ENCODE measurements around the gene BBS9. TPM values are rescaled to one million over a fixed set of nuclear protein-coding genes. Genes with fewer than 3 reads are reported as not detected.

BBS9 gene
- total and polyA plus RNA-seq, 4 experiments from 2014 or later = 13.9 to 27.3 (median 24.8) TPM

DNA sequence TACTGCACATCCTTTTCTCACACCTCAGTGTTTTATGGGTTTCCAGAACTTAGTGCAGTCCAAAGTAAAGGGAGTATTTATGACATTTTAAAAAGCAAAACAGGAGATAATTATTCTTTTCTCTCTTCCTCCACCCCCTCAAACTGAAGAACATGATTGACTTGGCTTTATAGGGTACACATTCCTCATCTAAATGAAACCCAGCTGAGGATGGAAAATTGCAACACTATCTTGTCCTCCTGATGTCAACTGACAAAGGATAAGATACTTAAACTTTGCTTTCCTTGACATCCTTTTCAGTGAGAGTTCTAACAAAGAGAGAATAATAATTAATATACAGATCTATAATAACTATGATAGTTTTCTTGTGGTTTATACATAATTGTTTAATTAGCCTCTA, 299.1 kb downstream of the BBS9 start:
- Histone ChIP-seq H3K4me3 (ENCODE audit: low read length in 2 of 2) (no peak overlapping the region), H3K36me3 (ENCODE audit: insufficient read depth, low read length) (no peaks in the 10 kb centered on the region), H3K27me3 (ENCODE audit: insufficient read depth, low read length) (no peaks in the 10 kb centered on the region), H3K9me3 (ENCODE audit: control insufficient read depth in 1 of 2, low read length in 2 of 2) (no peaks in the 10 kb centered on the region), H3K27ac (ENCODE audit: low read depth, low read length) (no peak overlapping the region), H3K4me1 (ENCODE audit: insufficient read depth, low read length) (no peaks in the 10 kb centered on the region)
- no peaks in the 10 kb centered on the region for H3K4me1 Mint-ChIP-seq
- DNase-seq = no peak
- H3K27ac Mint-ChIP-seq = no peak overlapping the region
- no peaks in the 10 kb centered on the region for H3K9me3 Mint-ChIP-seq
- H3K27me3 Mint-ChIP-seq = no peaks in the 10 kb centered on the region
- H3K36me3 Mint-ChIP-seq = peaks cover 0 to 3% of the 10 kb centered on the region in 2 donors
- ChIA-PET POLR2A (ENCODE audit: partially characterized antibody) (no interaction called here), CTCF (ENCODE audit: partially characterized antibody) (no interaction called here)
- intact Hi-C loops (cut with micrococcal nuclease) = no loop called here
- no peak overlapping the region for H3K4me3 Mint-ChIP-seq

DNA sequence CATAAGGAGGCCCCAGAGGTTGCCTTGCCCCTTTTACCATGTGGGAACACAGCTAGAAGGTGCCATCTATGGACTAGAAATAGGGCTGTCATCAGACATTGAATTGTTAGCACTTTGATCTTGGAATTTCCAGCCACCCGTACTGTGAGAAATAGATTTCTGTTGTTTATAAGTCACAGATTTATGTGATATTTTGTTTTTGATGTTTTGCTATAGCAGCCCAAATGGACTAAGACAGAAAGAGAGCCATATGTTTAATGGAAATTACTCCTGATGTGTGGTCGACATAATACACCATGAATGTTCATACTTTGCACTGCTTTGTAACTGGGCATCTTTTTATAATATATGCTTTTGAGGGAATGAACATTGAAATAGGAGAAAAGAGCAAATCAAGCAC, 302.2 kb downstream of the BBS9 start:
- no peak overlapping the region for H3K27ac Mint-ChIP-seq
- ChIA-PET POLR2A (ENCODE audit: partially characterized antibody) (no interaction called here), CTCF (ENCODE audit: partially characterized antibody) (no interaction called here)
- Histone ChIP-seq H3K4me1 (ENCODE audit: insufficient read depth, low read length) (no peaks in the 10 kb centered on the region), H3K4me3 (ENCODE audit: low read length in 2 of 2) (no peak overlapping the region), H3K27ac (ENCODE audit: low read depth, low read length) (no peak overlapping the region), H3K36me3 (ENCODE audit: insufficient read depth, low read length) (no peaks in the 10 kb centered on the region), H3K9me3 (ENCODE audit: control insufficient read depth in 1 of 2, low read length in 2 of 2) (no peaks in the 10 kb centered on the region), H3K27me3 (ENCODE audit: insufficient read depth, low read length) (no peaks in the 10 kb centered on the region)
- H3K9me3 Mint-ChIP-seq = no peaks in the 10 kb centered on the region
- intact Hi-C loops (cut with micrococcal nuclease) = no loop called here
- H3K4me1 Mint-ChIP-seq = no peaks in the 10 kb centered on the region
- DNase-seq = no peak
- no peak overlapping the region for H3K4me3 Mint-ChIP-seq
- peaks cover under 1 to 3% of the 10 kb centered on the region in 2 donors for H3K36me3 Mint-ChIP-seq
- H3K27me3 Mint-ChIP-seq = no peaks in the 10 kb centered on the region

DNA sequence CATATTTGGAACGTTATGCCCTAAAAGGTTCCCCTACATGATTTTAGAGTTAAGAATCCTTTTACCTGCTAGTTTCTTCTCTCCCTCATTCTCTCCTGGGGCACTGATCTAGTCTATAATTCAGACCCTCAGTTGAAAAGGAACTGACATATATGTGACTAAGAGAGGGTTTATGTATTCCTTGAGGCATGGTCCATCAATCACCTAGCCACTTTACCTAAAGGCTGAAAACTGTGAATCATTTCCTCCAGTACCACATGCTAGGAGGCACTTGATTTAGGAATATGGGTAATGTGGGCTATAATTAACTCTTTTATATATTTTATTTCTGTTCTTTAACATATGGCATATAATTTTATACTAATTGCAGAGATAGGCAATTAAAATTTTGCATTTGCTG, 303.5 kb downstream of the BBS9 start:
- DNase-seq = no peak
- Histone ChIP-seq H3K27me3 (ENCODE audit: insufficient read depth, low read length) (no peaks in the 10 kb centered on the region), H3K9me3 (ENCODE audit: control insufficient read depth in 1 of 2, low read length in 2 of 2) (no peaks in the 10 kb centered on the region), H3K4me3 (ENCODE audit: low read length in 2 of 2) (no peak overlapping the region), H3K4me1 (ENCODE audit: insufficient read depth, low read length) (no peaks in the 10 kb centered on the region), H3K27ac (ENCODE audit: low read depth, low read length) (no peak overlapping the region), H3K36me3 (ENCODE audit: insufficient read depth, low read length) (no peaks in the 10 kb centered on the region)
- intact Hi-C loops (cut with micrococcal nuclease) = no loop called here
- Mint-ChIP-seq H3K27ac (no peak overlapping the region), H3K4me1 (no peaks in the 10 kb centered on the region), H3K9me3 (peaks cover 0 to 2% (median 0%) of the 10 kb centered on the region in 8 donors), H3K4me3 (no peak overlapping the region), H3K36me3 (peaks cover 3% of the 10 kb centered on the region in 2 donors), H3K27me3 (no peaks in the 10 kb centered on the region)
- ChIA-PET CTCF (ENCODE audit: partially characterized antibody) (no interaction called here), POLR2A (ENCODE audit: partially characterized antibody) (no interaction called here)

- H3K27ac ChIP-seq (ENCODE audit: low read depth, low read length) = no peak overlapping the region
- H3K27me3 Mint-ChIP-seq = no peaks in the 10 kb centered on the region
- intact Hi-C loops (cut with micrococcal nuclease) = no loop called here
- H3K4me3 Mint-ChIP-seq = no peak overlapping the region
- H3K4me3 ChIP-seq (ENCODE audit: low read length in 2 of 2) = no peak overlapping the region
- H3K9me3 ChIP-seq (ENCODE audit: control insufficient read depth in 1 of 2, low read length in 2 of 2) = no peaks in the 10 kb centered on the region
- ChIA-PET CTCF (ENCODE audit: partially characterized antibody) (no interaction called here), POLR2A (ENCODE audit: partially characterized antibody) (no interaction called here)
- H3K4me1 Mint-ChIP-seq = no peaks in the 10 kb centered on the region
- no peaks in the 10 kb centered on the region for H3K27me3 ChIP-seq (ENCODE audit: insufficient read depth, low read length)
- peaks cover 3% of the 10 kb centered on the region in 2 donors for H3K36me3 Mint-ChIP-seq
- DNase-seq = no peak
- no peak overlapping the region for H3K27ac Mint-ChIP-seq
- H3K9me3 Mint-ChIP-seq = peaks cover 0 to 2% (median 0%) of the 10 kb centered on the region in 8 donors
- no peaks in the 10 kb centered on the region for H3K4me1 ChIP-seq (ENCODE audit: insufficient read depth, low read length)
- no peaks in the 10 kb centered on the region for H3K36me3 ChIP-seq (ENCODE audit: insufficient read depth, low read length)
These were observed 304.0 kb downstream of the BBS9 start for GRCh38 chr7:33433357-33433756.

- H3K36me3 Mint-ChIP-seq = peaks cover 0 to 3% of the 10 kb centered on the region in 2 donors
- no peaks in the 10 kb centered on the region for H3K27me3 Mint-ChIP-seq
- Histone ChIP-seq H3K27ac (ENCODE audit: low read depth, low read length) (no peak overlapping the region), H3K4me1 (ENCODE audit: insufficient read depth, low read length) (no peaks in the 10 kb centered on the region), H3K36me3 (ENCODE audit: insufficient read depth, low read length) (no peaks in the 10 kb centered on the region), H3K27me3 (ENCODE audit: insufficient read depth, low read length) (no peaks in the 10 kb centered on the region), H3K9me3 (ENCODE audit: control insufficient read depth in 1 of 2, low read length in 2 of 2) (no peaks in the 10 kb centered on the region), H3K4me3 (ENCODE audit: low read length in 2 of 2) (no peak overlapping the region)
- H3K4me3 Mint-ChIP-seq = no peak overlapping the region
- POLR2A ChIA-PET (ENCODE audit: partially characterized antibody) = no interaction called here
- CTCF ChIA-PET (ENCODE audit: partially characterized antibody) = interaction anchor here (1.0 kb wide), 1 partner anchor 21 kb away, joined by 3 read pairs; no protein-coding TSS in a partner anchor
- no peak overlapping the region for H3K27ac Mint-ChIP-seq
- no peak for DNase-seq
- intact Hi-C loops (cut with micrococcal nuclease) = no loop called here
- H3K4me1 Mint-ChIP-seq = peaks cover 7 to 16% (median 12%) of the 10 kb centered on the region in 4 donors
- peaks cover 0 to 4% (median 0%) of the 10 kb centered on the region in 8 donors for H3K9me3 Mint-ChIP-seq
These were observed 315.1 kb downstream of the BBS9 start for GRCh38 chr7:33444511-33444910.

GRCh38 chr7:33446551-33446950, 317.2 kb downstream of the BBS9 start:
- ChIA-PET POLR2A (ENCODE audit: partially characterized antibody) (no interaction called here), CTCF (ENCODE audit: partially characterized antibody) (no interaction called here)
- intact Hi-C loops (cut with micrococcal nuclease) = no loop called here
- Mint-ChIP-seq H3K9me3 (peaks cover 0 to 7% (median 0%) of the 10 kb centered on the region in 8 donors), H3K4me3 (no peak overlapping the region), H3K4me1 (peaks cover 10 to 17% (median 13%) of the 10 kb centered on the region in 4 donors), H3K36me3 (peaks cover 3 to 14% of the 10 kb centered on the region in 2 donors), H3K27me3 (no peaks in the 10 kb centered on the region), H3K27ac (no peak overlapping the region)
- Histone ChIP-seq H3K4me1 (ENCODE audit: insufficient read depth, low read length) (no peaks in the 10 kb centered on the region), H3K27me3 (ENCODE audit: insufficient read depth, low read length) (no peaks in the 10 kb centered on the region), H3K4me3 (ENCODE audit: low read length in 2 of 2) (no peak overlapping the region), H3K9me3 (ENCODE audit: control insufficient read depth in 1 of 2, low read length in 2 of 2) (no peaks in the 10 kb centered on the region), H3K27ac (ENCODE audit: low read depth, low read length) (no peak overlapping the region), H3K36me3 (ENCODE audit: insufficient read depth, low read length) (no peaks in the 10 kb centered on the region)
- DNase-seq = no peak

DNA sequence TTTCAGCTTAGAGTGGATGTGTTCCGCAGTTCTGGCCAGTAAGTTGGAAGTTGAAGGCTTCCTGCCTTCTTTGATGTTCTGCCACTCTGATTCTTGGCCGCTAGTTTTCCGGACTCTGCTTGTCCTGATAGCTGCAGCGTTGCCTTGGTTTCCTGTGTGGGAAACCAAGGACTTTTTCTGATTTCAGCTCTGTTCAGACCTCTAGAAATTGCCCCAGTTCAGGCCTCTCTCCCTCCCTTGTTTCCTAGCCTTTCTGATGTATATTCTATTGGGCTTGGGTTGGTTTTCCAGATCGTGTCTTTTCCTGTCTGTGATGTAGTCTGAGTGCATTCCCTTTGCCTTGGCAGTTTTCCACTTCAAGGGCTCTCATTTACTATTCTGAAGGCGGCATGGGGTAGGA, 318.7 kb downstream of the BBS9 start:
- Mint-ChIP-seq H3K9me3 (peaks cover 0 to 7% (median 0%) of the 10 kb centered on the region in 8 donors), H3K4me1 (peaks cover 10 to 17% (median 13%) of the 10 kb centered on the region in 4 donors), H3K36me3 (peaks cover 3 to 23% of the 10 kb centered on the region in 2 donors), H3K27me3 (no peaks in the 10 kb centered on the region), H3K27ac (peak overlapping the region in 2 of 7 donors; percentile 10 to 53), H3K4me3 (peak overlapping the region in 2 of 8 donors; percentile 11 to 20)
- no peaks in the 10 kb centered on the region for H3K4me1 ChIP-seq (ENCODE audit: insufficient read depth, low read length)
- no peak overlapping the region for H3K4me3 ChIP-seq (ENCODE audit: low read length in 2 of 2)
- no peak for DNase-seq
- H3K36me3 ChIP-seq (ENCODE audit: insufficient read depth, low read length) = no peaks in the 10 kb centered on the region
- H3K27ac ChIP-seq (ENCODE audit: low read depth, low read length) = no peak overlapping the region
- ChIA-PET CTCF (ENCODE audit: partially characterized antibody) (no interaction called here), POLR2A (ENCODE audit: partially characterized antibody) (no interaction called here)
- H3K27me3 ChIP-seq (ENCODE audit: insufficient read depth, low read length) = no peaks in the 10 kb centered on the region
- intact Hi-C loops (cut with micrococcal nuclease) = no loop called here
- H3K9me3 ChIP-seq (ENCODE audit: control insufficient read depth in 1 of 2, low read length in 2 of 2) = no peaks in the 10 kb centered on the region

DNA sequence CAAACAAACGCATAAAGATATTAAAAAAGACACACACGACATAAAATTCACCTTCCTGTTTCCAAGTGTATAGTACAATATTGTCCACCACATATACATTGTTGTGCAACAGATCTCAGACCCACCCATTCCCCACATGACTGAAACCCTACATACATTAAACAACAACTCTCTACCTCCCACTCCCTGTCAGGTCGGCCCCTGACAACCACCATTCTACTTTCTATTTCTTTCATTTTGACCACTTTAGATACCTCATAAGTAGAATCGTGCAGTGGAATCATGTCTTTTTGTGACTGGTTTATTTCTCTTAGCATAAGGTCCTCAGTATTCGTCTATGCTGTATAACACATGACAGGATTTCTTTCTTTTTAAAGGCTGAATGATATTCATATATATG, 320.5 kb downstream of the BBS9 start:
- POLR2A ChIA-PET (ENCODE audit: partially characterized antibody) = no interaction called here

More for the DNA sequence above, 320.5 kb downstream of the BBS9 start:
- no peak overlapping the region for H3K27ac ChIP-seq (ENCODE audit: low read depth, low read length)
- Mint-ChIP-seq H3K27ac (no peak overlapping the region), H3K9me3 (peaks cover 0 to 7% (median 0%) of the 10 kb centered on the region in 8 donors), H3K4me1 (peaks cover 10 to 17% (median 13%) of the 10 kb centered on the region in 4 donors), H3K36me3 (peaks cover 3 to 36% of the 10 kb centered on the region in 2 donors), H3K4me3 (no peak overlapping the region), H3K27me3 (no peaks in the 10 kb centered on the region)
- H3K9me3 ChIP-seq (ENCODE audit: control insufficient read depth in 1 of 2, low read length in 2 of 2) = no peaks in the 10 kb centered on the region
- intact Hi-C loops (cut with micrococcal nuclease) = no loop called here
- no peaks in the 10 kb centered on the region for H3K27me3 ChIP-seq (ENCODE audit: insufficient read depth, low read length)
- CTCF ChIA-PET (ENCODE audit: partially characterized antibody) = no interaction called here
- H3K4me1 ChIP-seq (ENCODE audit: insufficient read depth, low read length) = no peaks in the 10 kb centered on the region
- H3K4me3 ChIP-seq (ENCODE audit: low read length in 2 of 2) = no peak overlapping the region
- no peaks in the 10 kb centered on the region for H3K36me3 ChIP-seq (ENCODE audit: insufficient read depth, low read length)
- no peak for DNase-seq
